HepG2 (cell line): Measurements from ENCODE around the gene RNF208. TPM values are rescaled to one million over a fixed set of nuclear protein-coding genes. Genes with fewer than 3 reads are reported as not detected.
A peak's percentile ranks its signal among the peaks of the same experiment; 100 is the strongest.

Source experiments
- ATRX ChIP-seq: sonication (generic); formaldehyde crosslinking; IDR thresholded peaks from 2 replicates; pipeline ENCODE4 v1.4.0; 2020; ENCODE audit warnings: missing genetic modification reagents, borderline replicate concordance
- HDAC1 ChIP-seq: sonication (generic); formaldehyde crosslinking; IDR thresholded peaks from 2 replicates; pipeline ENCODE4 v1.5.1; 2020; ENCODE audit warnings: mild to moderate bottlenecking, missing genetic modification reagents
- HOXD1 ChIP-seq: sonication (generic); formaldehyde crosslinking; IDR thresholded peaks from 2 replicates; pipeline ENCODE4 v1.5.0; 2020; ENCODE audit warnings: missing genetic modification reagents
- KAT7 ChIP-seq: IDR thresholded peaks from 2 replicates; pipeline ENCODE4 v1.6.1; 2018; ENCODE audit warnings: borderline replicate concordance, missing compliant biosample characterization
- KLF16 ChIP-seq, 2 experiments: sonication (generic) in 1 of 2; formaldehyde crosslinking in 1 of 2; IDR thresholded peaks; 2 replicates each; pipeline versions ENCODE4 v1.6.1 to v1.8.0; 2016 to 2023; ENCODE audit warnings: missing genetic modification reagents in 2 of 2, missing compliant biosample characterization in 1 of 2
- LCORL ChIP-seq, 2 experiments: fragments of 450-650 bp in 1 of 2; sonication (generic) in 1 of 2; formaldehyde crosslinking in 1 of 2; IDR thresholded peaks; 2 replicates each; pipeline versions ENCODE4 v1.5.0 to v1.6.1; 2017 to 2020; ENCODE audit warnings: antibody characterized with exemption in 1 of 2, missing genetic modification reagents in 1 of 2
- MAFG ChIP-seq: sonication (generic); formaldehyde crosslinking; IDR thresholded peaks from 2 replicates; pipeline ENCODE4 v1.5.1; 2020; ENCODE audit warnings: mild to moderate bottlenecking, missing genetic modification reagents
- MEF2D ChIP-seq: sonication (generic); formaldehyde crosslinking; IDR thresholded peaks from 2 replicates; pipeline ENCODE4 v1.5.1; 2020; ENCODE audit warnings: mild to moderate bottlenecking, missing genetic modification reagents
- PCBP1 ChIP-seq: fragments of 200-400 bp; formaldehyde crosslinking; IDR thresholded peaks from 2 replicates; pipeline ENCODE4 v1.6.1; 2017; ENCODE audit warnings: mild to moderate bottlenecking, low read depth, low read length, borderline replicate concordance
- PHF21A ChIP-seq: sonication (generic); formaldehyde crosslinking; IDR thresholded peaks from 2 replicates; pipeline ENCODE4 v1.5.0; 2020; ENCODE audit warnings: mild to moderate bottlenecking, missing genetic modification reagents
- ZSCAN31 ChIP-seq: sonication (generic); formaldehyde crosslinking; IDR thresholded peaks from 2 replicates; pipeline ENCODE4 v1.5.0; 2020; ENCODE audit warnings: low read depth, mild to moderate bottlenecking, missing genetic modification reagents
- polyA plus RNA-seq, 8 experiments: library from polyadenylated mRNA; depleted of rRNA in 3 of 8; stranded (reverse) in 7 of 8; unstranded in 1 of 8; fragments of >200 nt; fragmentation: Illumina TruSeq in 4 of 8; extraction: Trizol in 4 of 8; gene quantifications; 2 replicates each; pipeline versions ENCODE4 v1.2.1 to v1.2.3, GENCODE V29; 2011 to 2016; ENCODE audit warnings: low read depth in 4 of 8, missing spikeins in 1 of 8, mixed read lengths in 1 of 8; ENCODE audit not compliant: insufficient read depth in 1 of 8
- total RNA-seq, 5 experiments: library from RNA; depleted of rRNA; stranded (reverse); fragments of >200 nt; fragmentation: Illumina TruSeq; extraction: Trizol; gene quantifications; 2 replicates each; pipeline ENCODE4 v1.2.3, GENCODE V29; 2016; ENCODE audit warnings: low read depth in 1 of 5
- TF ChIP-seq, protein P1 (sequence below): sonication (generic); formaldehyde crosslinking; IDR thresholded peaks from 2 replicates; pipeline ENCODE4 v1.4.0; 2020; ENCODE audit warnings: mild to moderate bottlenecking, low read depth, missing genetic modification reagents
- TF ChIP-seq, protein P2 (sequence below): sonication (generic); formaldehyde crosslinking; IDR thresholded peaks from 2 replicates; pipeline ENCODE4 v1.4.0; 2020; ENCODE audit warnings: missing genetic modification reagents, borderline replicate concordance
- TF ChIP-seq, protein P3 (sequence below): sonication (generic); formaldehyde crosslinking; conservative IDR thresholded peaks from 2 replicates; pipeline ENCODE4 v1.4.0; 2020; ENCODE audit warnings: mild to moderate bottlenecking, missing genetic modification reagents, moderate library complexity
- TF ChIP-seq, protein P4 (sequence below): sonication (generic); formaldehyde crosslinking; IDR thresholded peaks from 2 replicates; pipeline ENCODE4 v1.5.0; 2020; ENCODE audit warnings: mild to moderate bottlenecking, missing genetic modification reagents

RNF208 gene
- total and polyA plus RNA-seq, 2 of the 13 experiments (the other 11 are each of a cell fraction or from before 2014, with no cell fraction given), result 1.6 to 2.1 TPM

DNA sequence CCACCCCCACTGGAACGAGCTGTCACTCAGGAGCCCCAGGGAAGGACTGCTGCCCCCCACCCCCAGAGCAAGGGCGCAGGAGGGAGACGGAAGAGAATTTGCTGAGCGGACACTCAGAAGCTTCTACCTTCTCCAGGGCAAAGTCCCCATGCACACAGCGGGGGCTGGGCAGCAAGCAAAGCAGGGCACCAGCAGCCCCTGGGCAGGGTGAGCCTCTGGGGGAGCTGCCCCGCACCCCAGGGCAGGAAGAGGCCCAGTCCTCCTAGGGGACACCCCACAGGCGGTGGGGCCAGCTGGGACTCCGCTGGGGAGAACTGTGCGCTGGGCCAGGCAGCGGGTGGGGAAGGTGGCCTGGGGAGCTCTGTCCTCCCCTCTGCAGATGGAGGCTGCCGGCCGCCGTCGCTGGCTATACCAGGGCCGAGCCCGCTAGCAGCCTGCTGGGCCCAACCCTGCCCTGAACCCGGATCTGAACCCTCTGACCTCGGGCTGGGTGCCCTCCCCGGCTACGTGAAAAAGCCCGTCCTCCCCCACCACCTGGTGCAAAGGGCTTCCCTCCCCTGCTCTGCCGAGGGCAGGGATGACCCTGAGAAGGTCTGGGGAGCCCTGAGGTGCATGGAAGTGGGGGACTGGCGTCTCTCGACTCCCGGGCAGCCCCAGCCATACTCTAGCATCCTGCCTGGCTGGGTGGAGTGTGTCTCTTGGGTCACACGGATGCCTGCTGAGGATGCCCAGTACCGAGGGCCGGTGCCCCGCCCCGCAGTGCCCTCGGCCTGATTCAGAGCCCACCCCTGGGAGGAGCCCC is 8.1 kb upstream of the RNF208 start (continued):
- TF ChIP-seq, protein P1, sequence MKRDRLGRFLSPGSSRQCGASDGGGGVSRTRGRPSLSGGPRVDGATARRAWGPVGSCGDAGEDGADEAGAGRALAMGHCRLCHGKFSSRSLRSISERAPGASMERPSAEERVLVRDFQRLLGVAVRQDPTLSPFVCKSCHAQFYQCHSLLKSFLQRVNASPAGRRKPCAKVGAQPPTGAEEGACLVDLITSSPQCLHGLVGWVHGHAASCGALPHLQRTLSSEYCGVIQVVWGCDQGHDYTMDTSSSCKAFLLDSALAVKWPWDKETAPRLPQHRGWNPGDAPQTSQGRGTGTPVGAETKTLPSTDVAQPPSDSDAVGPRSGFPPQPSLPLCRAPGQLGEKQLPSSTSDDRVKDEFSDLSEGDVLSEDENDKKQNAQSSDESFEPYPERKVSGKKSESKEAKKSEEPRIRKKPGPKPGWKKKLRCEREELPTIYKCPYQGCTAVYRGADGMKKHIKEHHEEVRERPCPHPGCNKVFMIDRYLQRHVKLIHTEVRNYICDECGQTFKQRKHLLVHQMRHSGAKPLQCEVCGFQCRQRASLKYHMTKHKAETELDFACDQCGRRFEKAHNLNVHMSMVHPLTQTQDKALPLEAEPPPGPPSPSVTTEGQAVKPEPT (CRISPR knock-in tag), result 0 out of 2 replicates have a peak, but pooled peaks have one; percentile 32
- TF ChIP-seq LCORL (IDR thresholded peaks at IDR 0.05) (no peak), LCORL (CRISPR knock-in tag; IDR thresholded peaks at IDR 0.05) (peak; percentile 68), KLF16 (CRISPR knock-in tag; IDR thresholded peaks at IDR 0.05) (no peak; a peak in 1 of 4 replicates), MEF2D (CRISPR knock-in tag) (peak; percentile 33; the same call in 1 of the 2 replicates), HDAC1 (peak; percentile 72), ATRX (CRISPR knock-in tag) (no peak), PHF21A (CRISPR knock-in tag) (peak; percentile 83), KAT7 (no peak), ZSCAN31 (CRISPR knock-in tag) (no peak; the same call in 1 of the 2 replicates), PCBP1 (peak; percentile 88; the same call in 1 of the 2 replicates), HOXD1 (CRISPR knock-in tag) (no peak), MAFG (no peak)
- TF ChIP-seq, protein P2, sequence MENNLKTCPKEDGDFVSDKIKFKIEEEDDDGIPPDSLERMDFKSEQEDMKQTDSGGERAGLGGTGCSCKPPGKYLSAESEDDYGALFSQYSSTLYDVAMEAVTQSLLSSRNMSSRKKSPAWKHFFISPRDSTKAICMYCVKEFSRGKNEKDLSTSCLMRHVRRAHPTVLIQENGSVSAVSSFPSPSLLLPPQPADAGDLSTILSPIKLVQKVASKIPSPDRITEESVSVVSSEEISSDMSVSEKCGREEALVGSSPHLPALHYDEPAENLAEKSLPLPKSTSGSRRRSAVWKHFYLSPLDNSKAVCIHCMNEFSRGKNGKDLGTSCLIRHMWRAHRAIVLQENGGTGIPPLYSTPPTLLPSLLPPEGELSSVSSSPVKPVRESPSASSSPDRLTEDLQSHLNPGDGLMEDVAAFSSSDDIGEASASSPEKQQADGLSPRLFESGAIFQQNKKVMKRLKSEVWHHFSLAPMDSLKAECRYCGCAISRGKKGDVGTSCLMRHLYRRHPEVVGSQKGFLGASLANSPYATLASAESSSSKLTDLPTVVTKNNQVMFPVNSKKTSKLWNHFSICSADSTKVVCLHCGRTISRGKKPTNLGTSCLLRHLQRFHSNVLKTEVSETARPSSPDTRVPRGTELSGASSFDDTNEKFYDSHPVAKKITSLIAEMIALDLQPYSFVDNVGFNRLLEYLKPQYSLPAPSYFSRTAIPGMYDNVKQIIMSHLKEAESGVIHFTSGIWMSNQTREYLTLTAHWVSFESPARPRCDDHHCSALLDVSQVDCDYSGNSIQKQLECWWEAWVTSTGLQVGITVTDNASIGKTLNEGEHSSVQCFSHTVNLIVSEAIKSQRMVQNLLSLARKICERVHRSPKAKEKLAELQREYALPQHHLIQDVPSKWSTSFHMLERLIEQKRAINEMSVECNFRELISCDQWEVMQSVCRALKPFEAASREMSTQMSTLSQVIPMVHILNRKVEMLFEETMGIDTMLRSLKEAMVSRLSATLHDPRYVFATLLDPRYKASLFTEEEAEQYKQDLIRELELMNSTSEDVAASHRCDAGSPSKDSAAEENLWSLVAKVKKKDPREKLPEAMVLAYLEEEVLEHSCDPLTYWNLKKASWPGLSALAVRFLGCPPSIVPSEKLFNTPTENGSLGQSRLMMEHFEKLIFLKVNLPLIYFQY (CRISPR knock-in tag), result peak; percentile 82; the same call in 1 of the 2 replicates
- TF ChIP-seq, protein P3, sequence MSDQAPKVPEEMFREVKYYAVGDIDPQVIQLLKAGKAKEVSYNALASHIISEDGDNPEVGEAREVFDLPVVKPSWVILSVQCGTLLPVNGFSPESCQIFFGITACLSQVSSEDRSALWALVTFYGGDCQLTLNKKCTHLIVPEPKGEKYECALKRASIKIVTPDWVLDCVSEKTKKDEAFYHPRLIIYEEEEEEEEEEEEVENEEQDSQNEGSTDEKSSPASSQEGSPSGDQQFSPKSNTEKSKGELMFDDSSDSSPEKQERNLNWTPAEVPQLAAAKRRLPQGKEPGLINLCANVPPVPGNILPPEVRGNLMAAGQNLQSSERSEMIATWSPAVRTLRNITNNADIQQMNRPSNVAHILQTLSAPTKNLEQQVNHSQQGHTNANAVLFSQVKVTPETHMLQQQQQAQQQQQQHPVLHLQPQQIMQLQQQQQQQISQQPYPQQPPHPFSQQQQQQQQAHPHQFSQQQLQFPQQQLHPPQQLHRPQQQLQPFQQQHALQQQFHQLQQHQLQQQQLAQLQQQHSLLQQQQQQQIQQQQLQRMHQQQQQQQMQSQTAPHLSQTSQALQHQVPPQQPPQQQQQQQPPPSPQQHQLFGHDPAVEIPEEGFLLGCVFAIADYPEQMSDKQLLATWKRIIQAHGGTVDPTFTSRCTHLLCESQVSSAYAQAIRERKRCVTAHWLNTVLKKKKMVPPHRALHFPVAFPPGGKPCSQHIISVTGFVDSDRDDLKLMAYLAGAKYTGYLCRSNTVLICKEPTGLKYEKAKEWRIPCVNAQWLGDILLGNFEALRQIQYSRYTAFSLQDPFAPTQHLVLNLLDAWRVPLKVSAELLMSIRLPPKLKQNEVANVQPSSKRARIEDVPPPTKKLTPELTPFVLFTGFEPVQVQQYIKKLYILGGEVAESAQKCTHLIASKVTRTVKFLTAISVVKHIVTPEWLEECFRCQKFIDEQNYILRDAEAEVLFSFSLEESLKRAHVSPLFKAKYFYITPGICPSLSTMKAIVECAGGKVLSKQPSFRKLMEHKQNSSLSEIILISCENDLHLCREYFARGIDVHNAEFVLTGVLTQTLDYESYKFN (CRISPR knock-in tag), result peak; percentile 76
- TF ChIP-seq, protein P4, sequence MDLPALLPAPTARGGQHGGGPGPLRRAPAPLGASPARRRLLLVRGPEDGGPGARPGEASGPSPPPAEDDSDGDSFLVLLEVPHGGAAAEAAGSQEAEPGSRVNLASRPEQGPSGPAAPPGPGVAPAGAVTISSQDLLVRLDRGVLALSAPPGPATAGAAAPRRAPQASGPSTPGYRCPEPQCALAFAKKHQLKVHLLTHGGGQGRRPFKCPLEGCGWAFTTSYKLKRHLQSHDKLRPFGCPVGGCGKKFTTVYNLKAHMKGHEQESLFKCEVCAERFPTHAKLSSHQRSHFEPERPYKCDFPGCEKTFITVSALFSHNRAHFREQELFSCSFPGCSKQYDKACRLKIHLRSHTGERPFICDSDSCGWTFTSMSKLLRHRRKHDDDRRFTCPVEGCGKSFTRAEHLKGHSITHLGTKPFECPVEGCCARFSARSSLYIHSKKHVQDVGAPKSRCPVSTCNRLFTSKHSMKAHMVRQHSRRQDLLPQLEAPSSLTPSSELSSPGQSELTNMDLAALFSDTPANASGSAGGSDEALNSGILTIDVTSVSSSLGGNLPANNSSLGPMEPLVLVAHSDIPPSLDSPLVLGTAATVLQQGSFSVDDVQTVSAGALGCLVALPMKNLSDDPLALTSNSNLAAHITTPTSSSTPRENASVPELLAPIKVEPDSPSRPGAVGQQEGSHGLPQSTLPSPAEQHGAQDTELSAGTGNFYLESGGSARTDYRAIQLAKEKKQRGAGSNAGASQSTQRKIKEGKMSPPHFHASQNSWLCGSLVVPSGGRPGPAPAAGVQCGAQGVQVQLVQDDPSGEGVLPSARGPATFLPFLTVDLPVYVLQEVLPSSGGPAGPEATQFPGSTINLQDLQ (CRISPR knock-in tag), result no peak
